ENCODE data around the gene PTPN22. TPM values are rescaled to one million over a fixed set of nuclear protein-coding genes. Genes with fewer than 3 reads are reported as not detected.

PTPN22 gene
- total RNA-seq (2022) (0.42 and 0.89 TPM in 2 replicates), Bru-seq, nascent RNA (percentile 25 among the genes with signal in this experiment), BruChase-seq, experiment 1, labeled RNA remaining after a 6-hour chase (percentile 31 among the genes with signal in this experiment), BruChase-seq, experiment 2, labeled RNA remaining after a 2-hour chase (percentile 31 among the genes with signal in this experiment)
- long read RNA-seq, partial matches to known transcripts = 0 of 1 reads
- long read RNA-seq, other reads (novel, unspliced or antisense) = 0 of 1 reads

DNA sequence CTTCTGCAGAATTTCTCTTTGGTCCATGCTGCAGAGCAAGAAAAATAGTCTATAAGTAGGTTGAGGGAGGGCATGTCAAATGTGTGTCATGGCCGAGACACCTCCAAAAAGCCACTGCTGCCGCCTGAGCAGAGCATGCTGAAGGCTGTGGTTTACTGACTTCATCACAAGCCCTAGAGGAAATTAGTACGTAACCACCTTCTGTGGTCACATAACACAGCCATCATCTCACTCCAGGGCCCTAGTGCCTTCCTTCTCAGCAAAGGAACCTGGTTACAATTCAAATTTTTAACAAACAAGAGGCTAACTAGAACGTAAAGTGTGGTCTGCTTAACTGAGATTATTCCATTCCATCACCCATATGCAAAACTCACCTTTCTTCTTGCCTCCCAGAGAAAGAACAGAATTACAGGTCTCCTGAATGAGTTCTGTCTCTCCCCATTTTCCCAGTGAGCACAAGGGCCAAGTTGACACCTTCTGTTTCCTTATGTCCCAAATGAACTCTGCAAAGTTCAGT is at the start of gene PTPN22:
Gene PTPN22 (minus strand): TSS at position 116 of the 517 bp plus-strand sequence.
- TF ChIP-seq, protein P1, sequence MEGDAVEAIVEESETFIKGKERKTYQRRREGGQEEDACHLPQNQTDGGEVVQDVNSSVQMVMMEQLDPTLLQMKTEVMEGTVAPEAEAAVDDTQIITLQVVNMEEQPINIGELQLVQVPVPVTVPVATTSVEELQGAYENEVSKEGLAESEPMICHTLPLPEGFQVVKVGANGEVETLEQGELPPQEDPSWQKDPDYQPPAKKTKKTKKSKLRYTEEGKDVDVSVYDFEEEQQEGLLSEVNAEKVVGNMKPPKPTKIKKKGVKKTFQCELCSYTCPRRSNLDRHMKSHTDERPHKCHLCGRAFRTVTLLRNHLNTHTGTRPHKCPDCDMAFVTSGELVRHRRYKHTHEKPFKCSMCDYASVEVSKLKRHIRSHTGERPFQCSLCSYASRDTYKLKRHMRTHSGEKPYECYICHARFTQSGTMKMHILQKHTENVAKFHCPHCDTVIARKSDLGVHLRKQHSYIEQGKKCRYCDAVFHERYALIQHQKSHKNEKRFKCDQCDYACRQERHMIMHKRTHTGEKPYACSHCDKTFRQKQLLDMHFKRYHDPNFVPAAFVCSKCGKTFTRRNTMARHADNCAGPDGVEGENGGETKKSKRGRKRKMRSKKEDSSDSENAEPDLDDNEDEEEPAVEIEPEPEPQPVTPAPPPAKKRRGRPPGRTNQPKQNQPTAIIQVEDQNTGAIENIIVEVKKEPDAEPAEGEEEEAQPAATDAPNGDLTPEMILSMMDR (IDR thresholded peaks at IDR 0.05; ENCODE audit: unreplicated experiment) = no peak
- BruUV-seq (replicated peaks) = no TSS peak
- DNase-seq (ENCODE audit: unreplicated experiment) = peak; percentile 45
- ChIA-PET POLR2A (interaction anchor here (0.9 kb wide), 1 partner anchor 33 kb away, joined by 3 read pairs; the partner anchor contains the start of gene AP4B1), CTCF (no interaction called here)
- peak within 1 kb of the TSS; percentile 12 for H3K27ac Mint-ChIP-seq (ENCODE audit: low read depth, unreplicated experiment)
- no peaks in the 10 kb centered on the region for H3K36me3 Mint-ChIP-seq (ENCODE audit: insufficient read depth, unreplicated experiment)
- no peaks in the 10 kb centered on the region for H3K27me3 Mint-ChIP-seq (ENCODE audit: insufficient read depth, unreplicated experiment)
- H3K4me3 Mint-ChIP-seq (ENCODE audit: unreplicated experiment) = no peak within 1 kb of the TSS
- H3K4me1 Mint-ChIP-seq (ENCODE audit: insufficient read depth, unreplicated experiment) = peaks cover 11% of the 10 kb centered on the region
- intact Hi-C loops (cut with micrococcal nuclease) = no loop called here
- H3K9me3 Mint-ChIP-seq (ENCODE audit: unreplicated experiment) = no peaks in the 10 kb centered on the region

DNA sequence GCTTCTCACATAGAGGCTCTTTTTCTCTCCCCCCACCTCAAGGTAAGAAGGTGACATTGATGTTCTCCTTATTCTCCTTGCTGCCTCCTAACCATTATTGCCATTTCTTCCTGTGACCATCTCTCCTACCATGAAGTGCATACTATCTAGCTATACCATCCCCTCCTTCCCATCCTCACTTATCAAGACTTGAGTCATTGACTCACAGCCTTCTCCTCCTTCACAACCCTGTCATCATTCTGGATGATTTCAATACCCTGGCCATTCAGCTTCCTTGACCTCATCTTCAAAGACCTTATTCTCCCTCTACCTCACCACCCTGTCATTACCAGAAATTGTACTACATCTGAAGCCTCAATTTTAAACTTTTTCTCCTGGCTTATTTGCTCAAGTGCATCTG is 46.7 kb upstream of the PTPN22 start:
- H3K4me1 Mint-ChIP-seq (ENCODE audit: insufficient read depth, unreplicated experiment) = peaks cover 13% of the 10 kb centered on the region
- intact Hi-C loops (cut with micrococcal nuclease) = no loop called here
- ChIA-PET CTCF (no interaction called here), POLR2A (interaction anchor here (1.3 to 4.7 kb wide), 2 partner anchors 11 to 13 kb away, joined by 3 to 41 read pairs; partner anchors contain the start of genes DCLRE1B and HIPK1)
- BruUV-seq (replicated peaks) = no TSS peak
- no peak for DNase-seq (ENCODE audit: unreplicated experiment)
- H3K27ac Mint-ChIP-seq (ENCODE audit: low read depth, unreplicated experiment) = no peak overlapping the region
- no peak overlapping the region for H3K4me3 Mint-ChIP-seq (ENCODE audit: unreplicated experiment)
- no peaks in the 10 kb centered on the region for H3K9me3 Mint-ChIP-seq (ENCODE audit: unreplicated experiment)
- H3K27me3 Mint-ChIP-seq (ENCODE audit: insufficient read depth, unreplicated experiment) = no peaks in the 10 kb centered on the region
- TF ChIP-seq, protein P1 (IDR thresholded peaks at IDR 0.05; ENCODE audit: unreplicated experiment) = no peak
- no peaks in the 10 kb centered on the region for H3K36me3 Mint-ChIP-seq (ENCODE audit: insufficient read depth, unreplicated experiment)

DNA sequence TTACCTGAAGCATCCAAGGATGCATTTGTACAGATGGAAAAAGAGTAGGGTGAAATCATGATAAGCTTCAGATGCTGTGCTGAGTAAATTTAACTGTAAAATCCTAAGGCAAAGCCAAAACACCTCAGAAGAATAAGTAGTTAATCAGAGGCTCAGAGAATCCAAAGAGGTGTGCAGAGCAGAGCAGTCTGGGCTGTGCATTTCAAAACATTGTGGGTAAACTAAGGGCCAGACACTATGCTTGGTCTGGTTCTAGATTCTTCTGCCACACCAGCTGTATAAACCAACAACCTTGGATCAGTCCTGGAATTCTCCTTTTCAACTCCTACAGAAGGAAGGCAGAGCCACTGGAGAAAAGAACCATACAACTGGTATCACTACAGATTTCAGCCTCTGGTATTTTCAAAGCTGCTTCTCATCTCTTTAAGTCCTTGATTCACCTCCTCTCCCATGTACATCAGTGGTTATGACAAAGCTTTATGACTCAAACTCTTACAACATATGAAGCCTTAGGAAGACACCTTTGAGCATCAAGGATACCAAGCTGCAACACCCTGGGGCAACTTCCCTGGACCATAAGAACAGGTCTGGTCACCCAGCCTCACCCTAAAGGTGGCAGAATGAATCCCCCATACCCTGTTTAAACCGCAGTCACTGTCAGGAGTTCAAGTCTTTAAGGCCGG is 46.0 kb upstream of the PTPN22 start:
- Mint-ChIP-seq H3K4me1 (ENCODE audit: insufficient read depth, unreplicated experiment) (peaks cover 13% of the 10 kb centered on the region), H3K27ac (ENCODE audit: low read depth, unreplicated experiment) (no peak overlapping the region)
- POLR2A ChIA-PET = interaction anchor here (1.3 to 4.7 kb wide), 2 partner anchors 12 kb away, joined by 3 to 41 read pairs; partner anchors contain the start of genes DCLRE1B and HIPK1

More for the DNA sequence above, 46.0 kb upstream of the PTPN22 start:
- H3K36me3 Mint-ChIP-seq (ENCODE audit: insufficient read depth, unreplicated experiment) = no peaks in the 10 kb centered on the region
- peak; percentile 60 for DNase-seq (ENCODE audit: unreplicated experiment)
- no peaks in the 10 kb centered on the region for H3K27me3 Mint-ChIP-seq (ENCODE audit: insufficient read depth, unreplicated experiment)
- intact Hi-C loops (cut with micrococcal nuclease) = no loop called here
- H3K4me3 Mint-ChIP-seq (ENCODE audit: unreplicated experiment) = no peak overlapping the region
- CTCF ChIA-PET = no interaction called here
- no peaks in the 10 kb centered on the region for H3K9me3 Mint-ChIP-seq (ENCODE audit: unreplicated experiment)
- TF ChIP-seq, protein P1 (IDR thresholded peaks at IDR 0.05; ENCODE audit: unreplicated experiment) = no peak
- no TSS peak for BruUV-seq (replicated peaks)
